A549 (cell line): ENCODE measurements around the gene AIP. TPM values are rescaled to one million over a fixed set of nuclear protein-coding genes. Genes with fewer than 3 reads are reported as not detected.

Experiments
- ATAC-seq, 2 experiments: fragments of 200-7000 bp in 1 of 2; fragments of >200 bp in 1 of 2; cut with Nextera tagmentation in 1 of 2; cut with Tn5 transposase in 1 of 2; 3 replicates each; pipeline versions ENCODE4 v1.8.0 to v1.9.1; 2018 to 2020; ENCODE audit warnings: mild to moderate bottlenecking in 1 of 2, moderate library complexity in 1 of 2
- CTCF ChIA-PET: fragments of 300-600 bp; sonication (Branson Sonifier 250); formaldehyde crosslinking; extraction: SDS; loops from one replicate; lab custom pipeline; 2021; ENCODE audit warnings: antibody characterized with exemption, inconsistent platforms; lab: Yijun Ruan, JAX
- POLR2A ChIA-PET: fragments of 350-600 bp; formaldehyde crosslinking; extraction: SDS; loops from one replicate; lab custom pipeline; 2021; ENCODE audit warnings: antibody characterized with exemption, inconsistent platforms; lab: Yijun Ruan, JAX
- DNase-seq, 2 experiments: peaks; one replicate each; pipeline versions ENCODE4 v3.0.0 to v3.0.0-alpha.2; 2011 to 2016; ENCODE audit warnings: low read depth in 1 of 2, low spot score in 1 of 2
- FAIRE-seq: peaks from 2 replicates; lab custom pipeline; 2011; peaks lifted over from hg19 to GRCh38; lab: Jason Lieb, UNC
- H3K27ac ChIP-seq, 2 experiments: fragments of >200 bp; sonication (Bioruptor Twin); formaldehyde crosslinking; 3 replicates each; pipeline ENCODE4 v1.5.1; 2016 to 2017
- H3K4me1 ChIP-seq: fragments of >200 bp; sonication (Bioruptor Twin); formaldehyde crosslinking; 3 replicates; pipeline ENCODE4 v1.6.1; 2016
- H3K4me2 ChIP-seq: fragments of >200 bp; sonication (Bioruptor Twin); formaldehyde crosslinking; 3 replicates; pipeline ENCODE4 v1.6.1; 2016
- H3K4me3 ChIP-seq: fragments of >200 bp; sonication (Bioruptor Twin); formaldehyde crosslinking; 3 replicates; pipeline ENCODE4 v1.5.1; 2016
- H3K9me3 ChIP-seq: fragments of >200 bp; sonication (Bioruptor Twin); formaldehyde crosslinking; 3 replicates; pipeline ENCODE4 v1.6.1; 2016
- BHLHE40 ChIP-seq: IDR thresholded peaks from 2 replicates; pipeline ENCODE4 v1.6.1; 2012; ENCODE audit warnings: low read depth, low read length, inconsistent platforms
- CBX8 ChIP-seq: fragments of 200-600 bp; sonication (generic); IDR thresholded peaks from 2 replicates; pipeline ENCODE4 v1.6.1; 2016
- EHF ChIP-seq: fragments of 250-450 bp; sonication (Bioruptor Pico); IDR thresholded peaks from 2 replicates; pipeline ENCODE4 v1.5.0; 2020; ENCODE audit warnings: mild to moderate bottlenecking
- FOSB ChIP-seq: fragments of 250-450 bp; sonication (Bioruptor Pico); IDR thresholded peaks from 2 replicates; pipeline ENCODE4 v1.5.0; 2020; ENCODE audit warnings: mild to moderate bottlenecking, moderate library complexity
- HOXB13 ChIP-seq: fragments of 250-450 bp; sonication (Bioruptor Pico); IDR thresholded peaks from 2 replicates; pipeline ENCODE4 v1.5.0; 2020; ENCODE audit warnings: low read depth, mild to moderate bottlenecking, moderate library complexity
- MAZ ChIP-seq: fragments of 150-350 bp; IDR thresholded peaks from 2 replicates; pipeline ENCODE4 v1.6.1; 2014; ENCODE audit warnings: antibody characterized with exemption, low read depth, low read length, borderline replicate concordance
- NFE2L2 ChIP-seq: fragments of 150-350 bp; conservative IDR thresholded peaks from 2 replicates; pipeline ENCODE4 v1.6.1; 2014; ENCODE audit warnings: low read length
- PHF8 ChIP-seq: fragments of 200-600 bp; sonication (generic); IDR thresholded peaks from 2 replicates; pipeline ENCODE4 v1.6.1; 2016; ENCODE audit warnings: low read depth, mild to moderate bottlenecking, antibody characterized with exemption, moderate library complexity, borderline replicate concordance
- POLR2AphosphoS2 ChIP-seq: conservative IDR thresholded peaks from 2 replicates; pipeline ENCODE4 v1.6.1; 2012; ENCODE audit warnings: low read length, improper control_type of control experiment, inconsistent platforms
- RAD21 ChIP-seq, 2 experiments: fragments of >200 bp in 1 of 2; sonication (Bioruptor Twin) in 1 of 2; formaldehyde crosslinking in 1 of 2; IDR thresholded peaks in 1 of 2; conservative IDR thresholded peaks in 1 of 2; 2 replicates in 1 of 2; 3 replicates in 1 of 2; pipeline ENCODE4 v1.6.1; 2012 to 2018; ENCODE audit warnings: inconsistent platforms in 1 of 2
- RNF2 ChIP-seq: fragments of 200-600 bp; sonication (generic); IDR thresholded peaks from 2 replicates; pipeline ENCODE4 v1.6.1; 2016; ENCODE audit warnings: low read depth, mild to moderate bottlenecking, antibody characterized with exemption, moderate library complexity, borderline replicate concordance
- SREBF2 ChIP-seq: fragments of 450-650 bp; IDR thresholded peaks from 2 replicates; pipeline ENCODE4 v1.6.1; 2014; ENCODE audit warnings: mild to moderate bottlenecking, moderate library complexity
- TP53 ChIP-seq: fragments of 250-450 bp; sonication (Bioruptor Pico); IDR thresholded peaks from 2 replicates; pipeline ENCODE4 v1.5.0; 2021; ENCODE audit warnings: mild to moderate bottlenecking, moderate library complexity
- ZFP36 ChIP-seq: fragments of 450-650 bp; IDR thresholded peaks from 2 replicates; pipeline ENCODE4 v1.6.1; 2014; ENCODE audit warnings: borderline replicate concordance; ENCODE audit not compliant: partially characterized antibody
- ZNF302 ChIP-seq: fragments of 250-450 bp; sonication (Bioruptor Pico); IDR thresholded peaks from 2 replicates; pipeline ENCODE4 v1.9.0; 2021; ENCODE audit warnings: inconsistent platforms, mild to moderate bottlenecking, moderate library complexity
- WGBS: methylation state at CpG from one replicate; pipeline ENCODE4 v1.1.6; 2017; ENCODE audit errors: missing lambda C conversion rate; 5-methylcytosine and 5-hydroxymethylcytosine counted together
- polyA plus RNA-seq, 4 experiments: library from polyadenylated mRNA; depleted of rRNA in 3 of 4; stranded (reverse); fragments of >200 nt; fragmentation: RNase III in 1 of 4; extraction: RNeasy Plus Mini Kit Qiagen cat#74134 plus additional on column Dnase treatment in 1 of 4; gene quantifications; 2 replicates in 3 of 4; 3 replicates in 1 of 4; pipeline ENCODE4 v1.2.3, GENCODE V29; 2011 to 2017
- TF ChIP-seq, protein P1 (sequence below): fragments of >200 bp; sonication (Bioruptor Twin); formaldehyde crosslinking; IDR thresholded peaks from 3 replicates; pipeline ENCODE4 v1.5.1; 2016
- TF ChIP-seq, protein P2 (sequence below): fragments of >200 bp; sonication (Bioruptor Twin); formaldehyde crosslinking; IDR thresholded peaks from 3 replicates; pipeline ENCODE4 v1.6.1; 2016
- TF ChIP-seq, protein P3 (sequence below): fragments of 150-350 bp; IDR thresholded peaks from 2 replicates; pipeline ENCODE4 v1.6.1; 2014; ENCODE audit warnings: low read depth, mild to moderate bottlenecking, low read length
- TF ChIP-seq, protein P4 (sequence below): fragments of 450-650 bp; IDR thresholded peaks from 2 replicates; pipeline ENCODE4 v1.6.1; 2014; ENCODE audit warnings: antibody characterized with exemption
- TF ChIP-seq, protein P5 (sequence below): IDR thresholded peaks from 2 replicates; pipeline ENCODE4 v1.6.1; 2012

AIP gene
- polyA plus RNA-seq, 2 of the 4 experiments (the other 2 are of a cell fraction) = 50.8 to 68.8 TPM

DNA sequence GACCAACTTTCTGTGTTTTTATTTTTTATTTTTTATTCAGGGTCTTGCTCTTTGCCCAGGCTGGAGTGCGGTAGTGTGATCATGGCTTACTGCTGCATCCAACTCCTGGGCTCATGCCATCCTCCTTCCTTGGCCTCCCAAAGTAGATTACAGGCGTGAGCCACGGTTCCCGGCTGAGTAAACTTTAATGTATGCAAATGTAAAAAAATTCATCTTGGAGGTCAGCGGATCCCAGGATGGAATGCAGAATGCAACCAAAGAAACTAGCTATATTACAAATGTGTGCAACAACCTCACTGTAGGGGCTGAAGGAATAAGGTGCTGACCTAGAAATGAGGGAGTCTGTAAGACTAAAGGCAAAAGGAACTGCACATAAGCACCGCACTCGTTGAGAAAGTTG lies 31.3 kb downstream of the AIP start (continued):
- TF ChIP-seq, protein P1, sequence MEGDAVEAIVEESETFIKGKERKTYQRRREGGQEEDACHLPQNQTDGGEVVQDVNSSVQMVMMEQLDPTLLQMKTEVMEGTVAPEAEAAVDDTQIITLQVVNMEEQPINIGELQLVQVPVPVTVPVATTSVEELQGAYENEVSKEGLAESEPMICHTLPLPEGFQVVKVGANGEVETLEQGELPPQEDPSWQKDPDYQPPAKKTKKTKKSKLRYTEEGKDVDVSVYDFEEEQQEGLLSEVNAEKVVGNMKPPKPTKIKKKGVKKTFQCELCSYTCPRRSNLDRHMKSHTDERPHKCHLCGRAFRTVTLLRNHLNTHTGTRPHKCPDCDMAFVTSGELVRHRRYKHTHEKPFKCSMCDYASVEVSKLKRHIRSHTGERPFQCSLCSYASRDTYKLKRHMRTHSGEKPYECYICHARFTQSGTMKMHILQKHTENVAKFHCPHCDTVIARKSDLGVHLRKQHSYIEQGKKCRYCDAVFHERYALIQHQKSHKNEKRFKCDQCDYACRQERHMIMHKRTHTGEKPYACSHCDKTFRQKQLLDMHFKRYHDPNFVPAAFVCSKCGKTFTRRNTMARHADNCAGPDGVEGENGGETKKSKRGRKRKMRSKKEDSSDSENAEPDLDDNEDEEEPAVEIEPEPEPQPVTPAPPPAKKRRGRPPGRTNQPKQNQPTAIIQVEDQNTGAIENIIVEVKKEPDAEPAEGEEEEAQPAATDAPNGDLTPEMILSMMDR = no peak
- TF ChIP-seq RNF2 (no peak), EHF (no peak)

DNA sequence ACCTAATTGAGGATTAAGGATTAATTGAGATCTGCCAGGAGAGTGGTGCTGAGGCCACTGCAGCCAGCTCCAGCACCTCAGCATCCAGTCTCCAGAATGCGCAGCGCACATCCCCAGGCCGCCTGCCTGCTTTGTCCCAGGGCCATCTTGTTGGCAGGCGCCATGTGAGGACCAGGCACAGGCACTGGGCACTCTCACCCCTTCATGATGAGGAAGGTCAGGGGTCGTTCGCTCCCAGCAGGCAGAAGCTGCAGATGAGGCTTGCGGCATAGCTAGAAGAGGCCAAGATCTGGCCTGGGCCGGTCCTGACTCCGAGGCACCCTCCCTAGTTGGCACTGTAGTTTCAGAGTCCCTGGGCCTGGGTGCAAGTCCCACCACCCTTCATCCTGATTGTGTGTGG lies 34.0 kb downstream of the AIP start:
- ChIA-PET CTCF (no interaction called here), POLR2A (no interaction called here)
- WGBS = 84% methylated on average over 9 of the region's 9 CpGs
- H3K27ac ChIP-seq = no peak overlapping the region
- no peaks in the 10 kb centered on the region for H3K4me1 ChIP-seq
- DNase-seq (no peak), ATAC-seq (no peak), FAIRE-seq (no peak)
- no peaks in the 10 kb centered on the region for H3K9me3 ChIP-seq
- H3K4me3 ChIP-seq = no peak overlapping the region
- no peak for TF ChIP-seq TP53 (CRISPR knock-in tag)
- TF ChIP-seq, protein P2, sequence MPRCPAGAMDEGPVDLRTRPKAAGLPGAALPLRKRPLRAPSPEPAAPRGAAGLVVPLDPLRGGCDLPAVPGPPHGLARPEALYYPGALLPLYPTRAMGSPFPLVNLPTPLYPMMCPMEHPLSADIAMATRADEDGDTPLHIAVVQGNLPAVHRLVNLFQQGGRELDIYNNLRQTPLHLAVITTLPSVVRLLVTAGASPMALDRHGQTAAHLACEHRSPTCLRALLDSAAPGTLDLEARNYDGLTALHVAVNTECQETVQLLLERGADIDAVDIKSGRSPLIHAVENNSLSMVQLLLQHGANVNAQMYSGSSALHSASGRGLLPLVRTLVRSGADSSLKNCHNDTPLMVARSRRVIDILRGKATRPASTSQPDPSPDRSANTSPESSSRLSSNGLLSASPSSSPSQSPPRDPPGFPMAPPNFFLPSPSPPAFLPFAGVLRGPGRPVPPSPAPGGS = no peak
- no peak for TF ChIP-seq PHF8
- no peak for TF ChIP-seq BHLHE40
- TF ChIP-seq POLR2AphosphoS2 = no peak
- TF ChIP-seq, protein P3, sequence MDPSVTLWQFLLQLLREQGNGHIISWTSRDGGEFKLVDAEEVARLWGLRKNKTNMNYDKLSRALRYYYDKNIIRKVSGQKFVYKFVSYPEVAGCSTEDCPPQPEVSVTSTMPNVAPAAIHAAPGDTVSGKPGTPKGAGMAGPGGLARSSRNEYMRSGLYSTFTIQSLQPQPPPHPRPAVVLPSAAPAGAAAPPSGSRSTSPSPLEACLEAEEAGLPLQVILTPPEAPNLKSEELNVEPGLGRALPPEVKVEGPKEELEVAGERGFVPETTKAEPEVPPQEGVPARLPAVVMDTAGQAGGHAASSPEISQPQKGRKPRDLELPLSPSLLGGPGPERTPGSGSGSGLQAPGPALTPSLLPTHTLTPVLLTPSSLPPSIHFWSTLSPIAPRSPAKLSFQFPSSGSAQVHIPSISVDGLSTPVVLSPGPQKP = no peak
- TF ChIP-seq MAZ = no peak
- TF ChIP-seq RAD21 (conservative IDR thresholded peaks at IDR 0.05 in 1 of 2, IDR thresholded peaks at IDR 0.05 in 1 of 2) = no peak
- TF ChIP-seq CBX8 = no peak
- no peak for TF ChIP-seq ZFP36
- TF ChIP-seq HOXB13 (CRISPR knock-in tag) = no peak
- TF ChIP-seq FOSB = no peak
- TF ChIP-seq, protein P4, sequence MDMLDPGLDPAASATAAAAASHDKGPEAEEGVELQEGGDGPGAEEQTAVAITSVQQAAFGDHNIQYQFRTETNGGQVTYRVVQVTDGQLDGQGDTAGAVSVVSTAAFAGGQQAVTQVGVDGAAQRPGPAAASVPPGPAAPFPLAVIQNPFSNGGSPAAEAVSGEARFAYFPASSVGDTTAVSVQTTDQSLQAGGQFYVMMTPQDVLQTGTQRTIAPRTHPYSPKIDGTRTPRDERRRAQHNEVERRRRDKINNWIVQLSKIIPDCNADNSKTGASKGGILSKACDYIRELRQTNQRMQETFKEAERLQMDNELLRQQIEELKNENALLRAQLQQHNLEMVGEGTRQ = no peak
- no peak for TF ChIP-seq NFE2L2
- TF ChIP-seq ZNF302 (CRISPR knock-in tag) = no peak
- no peak for TF ChIP-seq SREBF2
- TF ChIP-seq, protein P5, sequence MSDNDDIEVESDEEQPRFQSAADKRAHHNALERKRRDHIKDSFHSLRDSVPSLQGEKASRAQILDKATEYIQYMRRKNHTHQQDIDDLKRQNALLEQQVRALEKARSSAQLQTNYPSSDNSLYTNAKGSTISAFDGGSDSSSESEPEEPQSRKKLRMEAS = no peak
- H3K4me2 ChIP-seq = no peak overlapping the region
